ENCODE results near the gene LAMTOR3.

Gene LAMTOR3

DNA sequence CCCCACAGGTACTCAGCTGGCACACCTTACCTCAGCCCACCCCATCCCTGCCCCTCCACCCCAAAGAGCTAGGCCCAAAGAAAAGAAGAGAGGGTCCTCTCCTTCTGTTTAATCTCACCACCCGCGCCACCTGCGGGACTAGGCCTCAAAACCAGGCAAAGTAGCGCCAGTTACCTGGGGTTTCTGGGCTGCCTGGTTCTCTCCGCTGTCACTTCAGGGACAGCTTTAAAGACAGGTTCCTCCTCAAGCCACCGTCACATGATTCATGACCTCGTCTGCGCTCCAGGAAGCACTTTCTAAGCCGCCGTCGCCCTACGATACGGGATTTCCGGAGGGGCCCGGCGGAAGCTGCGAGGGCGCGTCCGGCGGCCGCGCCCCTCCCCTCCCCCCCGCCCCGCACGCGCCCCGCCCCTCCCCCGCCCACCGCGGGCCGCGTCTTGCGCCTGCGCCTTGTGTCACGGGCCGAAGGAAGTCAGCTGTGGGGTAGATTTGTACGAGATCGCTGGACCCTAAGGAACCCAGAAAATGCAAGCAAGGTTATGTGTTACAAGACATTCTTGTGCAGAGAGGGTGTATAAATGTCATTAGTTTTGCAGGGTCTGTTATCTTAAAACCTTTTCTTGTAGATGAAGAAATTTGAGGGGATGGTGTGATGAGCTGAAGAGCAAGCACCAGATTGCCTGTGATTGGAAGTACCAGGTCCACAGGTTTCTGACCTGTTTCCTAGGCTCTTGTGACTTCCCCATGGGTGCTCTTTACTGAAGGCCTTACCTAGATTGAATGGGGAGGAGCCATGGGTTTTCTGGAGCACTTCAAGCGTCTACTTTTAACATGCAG is at the start of gene LAMTOR3:
LAMTOR3 (minus strand) TSS at position 267 of the 837 bp plus-strand sequence. CDS start 464 bp downstream, outside the sequence.
- peak; percentile 93 for DNase-seq

- no peak for DNase-seq
These were observed 44.1 kb upstream of the LAMTOR3 start for GRCh38 chr4:99938243-99938753.

GRCh38 chr4:99934891-99935290 is 40.7 kb upstream of the LAMTOR3 start:
- no peak for DNase-seq

DNA sequence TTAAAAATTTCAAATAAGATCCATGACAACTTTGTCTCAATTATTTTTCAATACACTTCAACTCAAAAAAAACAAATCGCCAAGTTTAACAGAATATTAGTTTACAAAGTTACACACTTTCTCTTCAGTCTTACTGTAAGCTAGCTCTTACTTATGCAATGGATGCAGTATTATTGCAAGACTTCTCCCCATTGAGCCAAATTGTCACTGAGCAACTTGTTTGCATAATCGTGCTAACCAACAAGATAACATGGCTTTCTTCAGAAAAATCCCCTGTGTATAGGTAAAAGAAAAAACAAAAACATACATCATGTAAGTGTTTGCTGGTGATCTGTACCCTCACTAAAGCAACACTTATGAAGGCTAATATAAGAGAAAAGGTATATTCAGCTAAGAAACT is 33.3 kb upstream of the LAMTOR3 start:
- no peak for DNase-seq

DNA sequence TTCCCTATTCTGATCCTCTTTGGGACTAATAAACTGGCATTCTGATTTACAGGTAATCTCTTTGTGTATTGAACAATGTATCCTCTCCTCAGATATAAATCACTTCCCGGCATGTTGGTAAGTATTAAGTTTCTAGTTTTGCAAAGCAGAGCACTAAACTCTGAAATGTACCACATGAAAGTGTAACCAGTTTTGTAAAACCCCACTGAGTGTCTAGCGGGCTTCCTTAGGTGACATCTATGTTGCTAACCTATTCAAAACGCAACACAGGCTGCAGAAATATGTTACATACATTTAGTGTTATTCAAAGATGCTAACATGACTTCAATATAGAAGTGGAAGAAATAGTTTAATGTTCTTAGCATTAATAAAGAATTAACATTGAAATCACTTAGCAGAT is 26.9 kb upstream of the LAMTOR3 start:
- no peak for DNase-seq

DNA sequence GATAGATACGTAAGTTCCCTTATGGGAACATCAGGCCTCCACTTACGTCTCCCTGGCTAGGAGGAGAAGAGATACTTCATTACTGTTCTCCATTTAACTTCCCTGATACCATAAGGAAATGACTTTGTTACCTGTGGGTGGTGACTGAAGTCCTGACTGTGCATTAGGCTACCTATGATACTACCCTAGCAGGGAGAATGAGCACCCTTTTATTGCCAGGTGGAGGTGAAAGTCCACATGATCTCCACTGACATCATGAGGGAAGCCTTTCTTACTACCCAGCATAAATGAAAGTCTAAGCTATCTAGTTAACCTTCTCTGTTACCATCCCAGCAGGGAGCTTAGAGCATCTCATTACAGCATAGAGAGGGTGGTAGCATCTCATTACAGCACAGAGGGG is 24.4 kb upstream of the LAMTOR3 start:
- no peak for DNase-seq

GRCh38 chr4:99917575-99917974 is 23.3 kb upstream of the LAMTOR3 start:
- no peak for DNase-seq

DNA sequence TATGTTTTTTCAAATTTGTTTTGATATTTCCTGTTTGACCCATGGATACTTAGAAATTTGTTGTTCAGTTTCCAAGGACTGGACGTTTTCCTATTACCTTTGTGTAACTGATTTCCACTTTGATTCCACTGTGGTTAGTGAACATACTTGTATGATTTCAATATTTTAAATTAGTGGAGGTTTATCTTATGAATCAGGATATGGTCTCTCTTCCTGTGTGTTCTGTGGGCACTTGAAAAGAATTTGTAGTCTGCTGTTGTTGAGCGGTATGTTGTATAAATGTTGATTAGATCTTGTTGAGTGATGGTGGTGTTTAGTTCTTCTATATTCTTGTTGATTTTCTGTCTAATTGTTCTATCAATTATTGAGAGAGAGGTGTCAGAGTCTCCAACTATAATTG is 21.2 kb upstream of the LAMTOR3 start:
- no peak for DNase-seq

- no peak for DNase-seq
These were observed 771 bp upstream of the LAMTOR3 start for GRCh38 chr4:99894998-99895397.

GRCh38 chr4:99893839-99894160 is 427 bp downstream of the LAMTOR3 start:
- no peak for DNase-seq

GRCh38 chr4:99893029-99893428 is 1.2 kb downstream of the LAMTOR3 start:
- no peak for DNase-seq

DNA sequence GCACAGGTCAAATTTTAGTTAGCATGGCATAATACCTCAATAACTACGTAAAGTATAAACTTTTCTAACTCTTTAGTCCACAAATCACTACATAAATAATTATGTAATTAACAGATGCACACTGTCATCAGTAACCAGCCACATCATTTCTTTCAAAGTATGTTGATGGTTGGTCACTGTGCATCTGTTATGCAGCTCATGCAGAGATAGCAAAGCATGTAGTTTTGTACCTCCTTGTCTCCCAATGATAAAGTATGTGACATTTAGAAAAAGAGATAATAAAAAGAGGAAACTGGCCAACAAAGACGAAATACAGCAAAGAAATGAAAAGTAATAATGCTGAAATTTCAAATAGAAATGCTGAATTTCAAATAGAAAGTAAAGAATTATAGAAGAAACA is 2.9 kb downstream of the LAMTOR3 start:
- no peak for DNase-seq

- DNase-seq, result no peak
These were observed 6.4 kb downstream of the LAMTOR3 start for GRCh38 chr4:99887837-99888236.

- no peak for DNase-seq
These were observed 8.1 kb downstream of the LAMTOR3 start for GRCh38 chr4:99886146-99886545.

DNA sequence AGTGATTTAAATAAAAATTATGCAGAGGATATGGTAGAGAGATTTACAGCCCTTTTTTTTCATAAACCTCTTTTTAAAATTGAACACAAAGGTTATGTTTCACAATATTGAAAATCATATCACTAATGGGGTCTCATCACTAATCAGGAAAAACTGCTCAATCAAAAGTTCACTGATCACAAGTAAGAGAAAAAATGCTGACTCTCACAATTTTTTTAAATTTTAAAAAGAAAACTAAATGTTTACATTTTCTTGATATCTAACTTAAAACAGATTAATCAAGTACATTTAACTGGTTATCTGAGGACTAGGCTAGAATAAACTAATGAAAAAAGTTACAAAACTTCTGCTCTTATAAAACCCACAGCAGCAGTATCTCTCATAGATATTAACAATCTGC is 8.5 kb downstream of the LAMTOR3 start:
- DNase-seq, result no peak

- no peak for DNase-seq
These were observed 9.1 kb downstream of the LAMTOR3 start for GRCh38 chr4:99885063-99885664.

DNA sequence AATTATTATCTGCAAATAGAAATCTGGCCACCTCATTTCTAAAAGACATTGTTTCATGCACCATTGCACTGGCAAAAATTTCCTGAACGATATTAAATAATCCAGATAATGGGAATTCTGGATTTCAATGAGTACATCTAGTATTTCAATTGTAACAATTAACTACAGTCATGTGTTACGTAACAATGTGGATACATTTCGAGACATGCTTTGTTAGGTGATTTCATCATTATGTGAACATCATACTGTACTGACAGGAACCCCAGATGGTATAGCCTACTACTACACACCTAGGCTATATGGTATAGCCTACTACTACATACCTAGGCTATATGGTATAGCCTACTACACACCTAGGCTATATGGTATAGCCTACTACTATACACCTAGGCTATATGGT is 14.8 kb downstream of the LAMTOR3 start:
- DNase-seq, result no peak

DNA sequence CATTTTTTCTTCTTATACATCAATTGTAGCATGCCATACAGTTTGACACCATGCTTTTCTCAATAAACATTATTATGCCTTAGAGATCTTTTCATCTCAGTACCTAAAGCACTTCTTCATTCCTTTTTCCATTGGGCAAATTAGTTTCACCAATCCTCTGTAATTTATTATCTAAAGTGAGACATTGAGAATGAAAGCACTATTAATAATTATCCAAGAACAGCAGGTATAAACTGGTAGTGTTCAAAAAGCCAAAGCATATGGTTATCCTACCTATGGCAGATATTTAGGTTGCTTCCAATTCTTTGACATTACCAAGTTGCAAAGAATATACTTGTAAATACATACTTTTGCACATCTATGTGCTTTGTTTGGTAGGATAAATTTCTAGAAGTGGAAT is 15.6 kb downstream of the LAMTOR3 start:
- no peak for DNase-seq

DNA sequence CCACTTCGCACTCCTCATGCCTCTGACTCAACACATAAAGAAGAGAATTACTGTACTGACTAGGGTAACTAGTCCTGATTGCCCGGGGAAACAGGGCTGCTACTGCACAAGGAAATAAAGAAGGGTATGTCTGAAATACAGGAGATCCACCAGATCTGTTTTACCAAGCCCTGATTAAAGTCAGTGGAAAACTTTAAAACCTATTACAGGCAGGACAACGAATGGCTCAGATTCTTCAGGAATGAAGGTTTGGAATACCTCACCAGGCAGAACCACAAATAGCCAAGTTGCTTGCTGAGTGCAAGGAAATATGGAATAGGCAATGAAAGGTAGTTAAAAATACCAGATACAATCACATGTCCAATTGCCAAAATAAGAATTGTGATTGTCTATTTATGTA is 17.3 kb downstream of the LAMTOR3 start:
- DNase-seq, result no peak

DNA sequence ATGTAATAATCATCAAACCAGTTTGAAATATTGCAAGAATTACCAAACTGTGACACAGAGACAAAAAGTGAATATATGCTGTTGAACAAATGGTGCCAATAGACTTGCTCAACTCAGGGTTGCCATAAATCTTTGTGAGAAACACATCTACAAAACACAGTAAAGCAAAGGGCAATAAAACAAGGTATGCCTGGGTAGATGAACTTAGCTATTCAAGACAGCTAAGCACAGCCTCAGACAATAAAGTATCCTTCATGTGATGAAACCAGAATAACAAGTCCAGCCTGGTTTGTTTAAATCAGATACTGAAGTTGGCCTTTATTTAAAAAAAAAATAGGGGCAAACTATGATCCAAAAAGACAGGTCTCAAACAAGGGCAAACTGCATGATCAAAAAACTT is 19.2 kb downstream of the LAMTOR3 start:
- no peak for DNase-seq

DNA sequence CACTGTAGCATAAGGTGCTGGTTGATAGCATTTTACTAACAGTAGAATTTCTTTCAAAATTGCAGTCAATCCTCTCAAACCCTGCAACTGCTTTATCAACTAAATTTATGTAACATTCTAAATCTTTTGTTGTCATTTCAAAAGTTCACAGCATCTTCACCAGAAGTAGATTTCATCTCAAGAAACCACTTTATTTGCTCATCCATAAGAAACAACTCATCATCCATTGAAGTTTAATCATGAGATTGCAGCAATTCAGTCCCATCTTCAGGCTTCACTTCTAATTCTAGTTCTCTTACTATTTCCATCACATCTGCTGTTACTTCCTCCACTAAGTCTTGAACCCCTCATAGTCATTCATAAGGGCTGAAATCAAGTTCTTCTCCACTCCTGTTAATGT is 21.7 kb downstream of the LAMTOR3 start:
- DNase-seq, result no peak

GRCh38 chr4:99868126-99868596 is 26.1 kb downstream of the LAMTOR3 start:
- no peak for DNase-seq

DNA sequence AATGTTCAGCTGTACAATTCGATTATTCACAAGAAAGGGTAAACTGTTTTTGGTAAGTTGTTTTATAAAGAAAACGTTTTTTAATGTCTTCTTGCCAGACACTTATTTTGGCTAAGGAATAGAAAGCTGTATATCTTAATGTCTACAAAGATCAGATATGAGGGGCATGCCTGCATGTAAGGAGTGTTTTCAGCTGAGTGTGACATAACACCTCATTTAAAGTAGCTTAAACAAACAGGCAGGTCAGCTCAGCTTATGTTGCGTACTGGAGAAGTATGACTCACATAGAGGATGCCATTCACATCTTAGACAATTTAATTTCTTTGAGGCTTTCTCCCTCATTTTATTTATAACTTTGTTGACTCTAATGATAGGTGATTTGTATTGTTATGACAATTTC is 30.4 kb downstream of the LAMTOR3 start:
- no peak for DNase-seq

DNA sequence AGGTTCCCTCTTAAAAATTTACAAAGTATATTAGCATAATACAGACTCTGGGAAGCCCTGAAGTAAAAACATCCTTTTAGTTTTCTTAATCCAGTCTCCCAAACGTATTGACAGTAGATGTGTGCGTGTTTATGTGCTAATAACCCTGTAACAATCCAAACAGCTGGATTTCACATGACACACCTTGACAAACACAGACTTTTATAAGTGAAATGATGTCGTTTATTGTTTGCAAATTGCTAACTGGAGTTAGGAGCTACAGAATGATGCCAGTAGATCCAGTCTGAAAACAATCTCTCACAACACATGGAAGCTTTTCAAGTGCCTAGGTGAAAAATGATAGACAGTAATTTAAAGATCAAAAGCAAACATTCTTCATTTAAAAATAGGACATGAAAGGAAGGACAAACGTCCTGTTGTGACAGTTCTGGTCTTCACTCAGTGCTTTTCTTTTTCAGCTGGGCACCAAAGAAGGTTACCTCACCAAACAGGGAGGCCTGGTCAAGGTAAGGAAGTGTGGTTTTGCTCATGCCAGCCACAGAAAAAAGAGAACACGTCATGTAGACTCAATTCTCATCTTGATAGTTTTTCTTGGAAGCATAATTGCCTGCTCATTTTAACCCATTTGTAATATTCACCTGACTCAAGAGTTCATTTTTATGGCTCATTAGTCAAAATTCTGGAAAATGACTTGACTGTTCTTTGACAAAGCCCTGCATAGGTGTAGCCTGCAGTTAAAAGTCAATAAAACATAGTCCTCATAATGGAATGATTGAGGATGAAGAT is 32.9 kb downstream of the LAMTOR3 start:
- DNase-seq, result no peak
